NCI-H2196 treated with DMSO at 0.1 percent for 48 hours (cell line): Measurements from ENCODE around the gene LRRC15.

Source experiments
- DNase-seq: peaks from one replicate; lab custom pipeline; 2025; ENCODE audit not compliant: unreplicated experiment; lab: John Stamatoyannopoulos, UW

The LRRC15 gene

GRCh38 chr3:194369522-194370279 lies at the start of gene LRRC15:
LRRC15 (minus strand) TSS chr3:194369743; CDS start chr3:194361043, 8,700 bp downstream.
- no peak for DNase-seq

GRCh38 chr3:194418671-194419070 lies 49.1 kb upstream of the LRRC15 start:
- DNase-seq: no peak

- no peak for DNase-seq
These were observed 37.9 kb upstream of the LRRC15 start for GRCh38 chr3:194407423-194407822.

GRCh38 chr3:194405766-194406165 lies 36.2 kb upstream of the LRRC15 start:
- DNase-seq: no peak

GRCh38 chr3:194404365-194405140 lies 35.0 kb upstream of the LRRC15 start:
- DNase-seq: peak; percentile 69

- DNase-seq: no peak
These were observed 32.4 kb upstream of the LRRC15 start for GRCh38 chr3:194401868-194402329.

- no peak for DNase-seq
These were observed 31.8 kb upstream of the LRRC15 start for GRCh38 chr3:194401346-194401745.

GRCh38 chr3:194399874-194400411 lies 30.4 kb upstream of the LRRC15 start:
- DNase-seq: no peak

- DNase-seq: no peak
These were observed 29.6 kb upstream of the LRRC15 start, which contains the start of gene GP5 for GRCh38 chr3:194399166-194399565. GP5 (minus strand) TSS chr3:194399266; CDS start chr3:194398282, 984 bp downstream.

GRCh38 chr3:194397757-194398312 lies 28.3 kb upstream of the LRRC15 start:
- no peak for DNase-seq

GRCh38 chr3:194396859-194397756 lies 27.6 kb upstream of the LRRC15 start:
- DNase-seq: no peak

GRCh38 chr3:194396539-194396858 lies 27.0 kb upstream of the LRRC15 start:
- no peak for DNase-seq

GRCh38 chr3:194395778-194396538 lies 26.4 kb upstream of the LRRC15 start:
- DNase-seq: no peak

- DNase-seq: no peak
These were observed 25.7 kb upstream of the LRRC15 start for GRCh38 chr3:194395212-194395611.

- DNase-seq: no peak
These were observed 23.0 kb upstream of the LRRC15 start for GRCh38 chr3:194392576-194392975.

GRCh38 chr3:194390835-194391234 lies 21.3 kb upstream of the LRRC15 start:
- DNase-seq: no peak

GRCh38 chr3:194389269-194389668 lies 19.7 kb upstream of the LRRC15 start:
- no peak for DNase-seq

GRCh38 chr3:194387926-194388418 lies 18.4 kb upstream of the LRRC15 start:
- DNase-seq: no peak

- DNase-seq: no peak
These were observed 17.7 kb upstream of the LRRC15 start for GRCh38 chr3:194387276-194387675.

- DNase-seq: peak; percentile 49
These were observed 17.1 kb upstream of the LRRC15 start for GRCh38 chr3:194386648-194387047.
